ENCODE data around the gene DUOX1. TPM values are rescaled to one million over a fixed set of nuclear protein-coding genes. Genes with fewer than 3 reads are reported as not detected.

Gene DUOX1
- total RNA-seq, 2 experiments from 2014 or later = not detected

DNA sequence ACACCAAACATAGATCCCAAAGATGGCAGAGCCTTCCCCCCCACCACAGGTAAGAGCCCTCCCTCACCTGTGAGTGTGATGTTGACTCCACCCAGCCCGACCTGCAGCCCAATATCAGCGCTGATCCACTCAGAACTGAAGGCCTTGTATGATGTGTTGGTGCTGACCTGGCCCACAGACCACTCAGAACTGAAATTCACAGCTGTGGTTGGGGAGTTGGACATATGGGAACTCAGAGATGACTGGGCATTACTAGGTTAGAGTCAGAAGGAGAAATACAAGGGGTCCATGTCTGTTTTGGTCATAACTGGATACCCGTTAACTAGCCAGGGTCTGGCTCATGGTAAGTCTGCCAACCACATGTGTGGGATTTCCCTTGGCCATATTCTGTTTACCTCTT, 8.8 kb upstream of the DUOX1 start:
- H3K4me1 Mint-ChIP-seq (ENCODE audit: low read depth) = peaks cover 16% of the 10 kb centered on the region
- ATAC-seq (no peak), DNase-seq (no peak)
- no peaks in the 10 kb centered on the region for H3K9me3 Mint-ChIP-seq
- H3K27me3 Mint-ChIP-seq = peaks cover 44% of the 10 kb centered on the region
- no peaks in the 10 kb centered on the region for H3K36me3 Mint-ChIP-seq (ENCODE audit: low read depth)
- intact Hi-C loops (cut with micrococcal nuclease) = no loop called here
- TF ChIP-seq, protein P1, sequence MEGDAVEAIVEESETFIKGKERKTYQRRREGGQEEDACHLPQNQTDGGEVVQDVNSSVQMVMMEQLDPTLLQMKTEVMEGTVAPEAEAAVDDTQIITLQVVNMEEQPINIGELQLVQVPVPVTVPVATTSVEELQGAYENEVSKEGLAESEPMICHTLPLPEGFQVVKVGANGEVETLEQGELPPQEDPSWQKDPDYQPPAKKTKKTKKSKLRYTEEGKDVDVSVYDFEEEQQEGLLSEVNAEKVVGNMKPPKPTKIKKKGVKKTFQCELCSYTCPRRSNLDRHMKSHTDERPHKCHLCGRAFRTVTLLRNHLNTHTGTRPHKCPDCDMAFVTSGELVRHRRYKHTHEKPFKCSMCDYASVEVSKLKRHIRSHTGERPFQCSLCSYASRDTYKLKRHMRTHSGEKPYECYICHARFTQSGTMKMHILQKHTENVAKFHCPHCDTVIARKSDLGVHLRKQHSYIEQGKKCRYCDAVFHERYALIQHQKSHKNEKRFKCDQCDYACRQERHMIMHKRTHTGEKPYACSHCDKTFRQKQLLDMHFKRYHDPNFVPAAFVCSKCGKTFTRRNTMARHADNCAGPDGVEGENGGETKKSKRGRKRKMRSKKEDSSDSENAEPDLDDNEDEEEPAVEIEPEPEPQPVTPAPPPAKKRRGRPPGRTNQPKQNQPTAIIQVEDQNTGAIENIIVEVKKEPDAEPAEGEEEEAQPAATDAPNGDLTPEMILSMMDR (IDR thresholded peaks at IDR 0.05) = no peak
- ChIA-PET POLR2A (no interaction called here), CTCF (interaction anchor here (1.4 kb wide), 1 partner anchor 11 kb away, joined by 4 read pairs; no protein-coding TSS in a partner anchor)
- no peak overlapping the region for H3K27ac Mint-ChIP-seq
- H3K4me3 Mint-ChIP-seq = no peak overlapping the region

DNA sequence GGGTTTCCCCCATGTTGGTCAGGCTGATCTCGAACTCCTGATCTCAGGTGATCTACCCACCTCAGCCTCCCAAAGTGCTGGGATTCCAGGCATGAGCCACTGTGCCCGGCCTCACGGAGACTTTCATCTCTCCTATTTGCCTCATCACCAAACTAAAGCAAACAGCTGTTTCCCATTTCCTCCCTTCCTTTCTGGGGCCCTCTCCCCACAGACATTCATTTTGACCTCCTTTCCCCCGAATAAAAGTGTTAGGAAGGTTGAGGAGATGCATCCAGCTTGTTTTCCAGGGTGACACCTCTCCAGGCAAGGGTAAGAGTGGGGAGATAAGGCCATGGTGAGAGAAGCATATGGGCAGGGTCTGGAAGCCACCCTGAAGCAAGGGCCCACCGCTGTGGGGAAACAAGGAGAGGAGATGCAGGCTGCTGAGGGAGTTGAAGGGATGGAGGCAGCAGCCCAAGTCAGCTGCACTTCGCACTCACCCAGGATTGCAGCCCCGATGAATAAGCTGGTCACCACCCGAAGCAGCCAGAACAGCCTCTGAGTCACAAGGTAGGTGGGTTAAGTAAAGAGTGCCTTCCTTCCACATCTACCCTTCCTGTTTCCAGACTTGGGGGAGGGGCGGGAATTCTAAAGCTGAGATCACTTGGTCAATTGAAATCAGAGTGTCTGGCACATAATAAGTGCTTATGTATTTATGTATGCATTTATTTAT, 7.9 kb upstream of the DUOX1 start:
- Mint-ChIP-seq H3K27me3 (peaks cover 42% of the 10 kb centered on the region), H3K9me3 (no peaks in the 10 kb centered on the region), H3K4me3 (no peak overlapping the region), H3K27ac (no peak overlapping the region), H3K36me3 (ENCODE audit: low read depth) (no peaks in the 10 kb centered on the region), H3K4me1 (ENCODE audit: low read depth) (peaks cover 10% of the 10 kb centered on the region)
- POLR2A ChIA-PET = no interaction called here
- DNase-seq (no peak), ATAC-seq (no peak)
- intact Hi-C loops (cut with micrococcal nuclease) = no loop called here
- CTCF ChIA-PET = interaction anchor here (1.4 kb wide), 1 partner anchor 12 kb away, joined by 4 read pairs; no protein-coding TSS in a partner anchor
- TF ChIP-seq, protein P1 (IDR thresholded peaks at IDR 0.05) = no peak

DNA sequence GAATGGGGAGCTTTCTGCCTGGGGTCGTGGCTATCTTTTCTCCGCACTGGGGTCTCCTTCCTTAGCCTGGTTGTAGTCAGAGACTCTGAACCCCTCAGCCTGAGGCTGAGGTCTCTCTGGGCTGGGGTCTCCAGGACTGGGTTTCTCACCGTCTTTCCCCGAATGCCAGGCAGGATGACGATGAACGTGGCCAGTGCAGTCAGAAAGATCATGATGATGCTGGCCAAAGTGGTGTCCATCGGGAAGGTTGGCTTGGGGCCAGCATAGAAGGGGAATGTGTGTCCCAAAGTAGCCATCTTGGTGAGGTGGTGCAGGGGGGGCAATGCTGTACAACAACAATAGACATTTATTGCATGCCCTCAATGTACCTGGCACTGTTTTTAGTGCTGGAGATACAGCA, 7.1 kb upstream of the DUOX1 start:
- ChIA-PET CTCF (interaction anchor here (2.5 kb wide), 1 partner anchor 10 kb away, joined by 13 read pairs; no protein-coding TSS in a partner anchor), POLR2A (no interaction called here)
- Mint-ChIP-seq H3K9me3 (no peaks in the 10 kb centered on the region), H3K36me3 (ENCODE audit: low read depth) (no peaks in the 10 kb centered on the region), H3K4me1 (ENCODE audit: low read depth) (peaks cover 3% of the 10 kb centered on the region), H3K4me3 (no peak overlapping the region), H3K27me3 (peaks cover 38% of the 10 kb centered on the region), H3K27ac (no peak overlapping the region)
- TF ChIP-seq, protein P1 (IDR thresholded peaks at IDR 0.05) = no peak
- DNase-seq (no peak), ATAC-seq (no peak)
- intact Hi-C loops (cut with micrococcal nuclease) = no loop called here

DNA sequence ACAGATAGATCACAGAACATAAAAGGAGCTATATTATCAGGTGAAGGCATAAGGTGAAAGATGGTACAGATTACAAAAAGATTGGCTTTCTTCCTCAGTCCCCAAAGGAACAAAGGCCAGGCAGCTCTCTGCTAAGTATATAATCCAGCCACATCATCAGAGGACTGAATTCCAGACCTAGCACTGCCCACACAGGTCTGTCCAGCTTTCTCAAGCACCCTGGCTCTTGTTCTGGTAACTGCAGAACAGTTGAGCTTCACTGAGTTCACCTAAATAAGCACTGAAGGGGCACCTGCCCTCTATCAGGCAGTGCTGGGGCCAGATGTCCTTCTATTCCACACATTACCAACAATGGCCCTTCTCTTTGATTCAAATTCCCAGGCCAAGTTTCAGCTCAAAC, 6.4 kb upstream of the DUOX1 start:
- Mint-ChIP-seq H3K9me3 (no peaks in the 10 kb centered on the region), H3K4me1 (ENCODE audit: low read depth) (no peaks in the 10 kb centered on the region), H3K36me3 (ENCODE audit: low read depth) (no peaks in the 10 kb centered on the region), H3K27ac (no peak overlapping the region), H3K27me3 (peaks cover 37% of the 10 kb centered on the region), H3K4me3 (no peak overlapping the region)
- DNase-seq = no peak
- POLR2A ChIA-PET = no interaction called here
- TF ChIP-seq, protein P1 (IDR thresholded peaks at IDR 0.05) = no peak
- CTCF ChIA-PET = interaction anchor here (0.7 to 2.5 kb wide), 2 partner anchors 11 to 153 kb away, joined by 3 to 13 read pairs; no protein-coding TSS in a partner anchor
- intact Hi-C loops (cut with micrococcal nuclease) = no loop called here
- no peak for ATAC-seq

DNA sequence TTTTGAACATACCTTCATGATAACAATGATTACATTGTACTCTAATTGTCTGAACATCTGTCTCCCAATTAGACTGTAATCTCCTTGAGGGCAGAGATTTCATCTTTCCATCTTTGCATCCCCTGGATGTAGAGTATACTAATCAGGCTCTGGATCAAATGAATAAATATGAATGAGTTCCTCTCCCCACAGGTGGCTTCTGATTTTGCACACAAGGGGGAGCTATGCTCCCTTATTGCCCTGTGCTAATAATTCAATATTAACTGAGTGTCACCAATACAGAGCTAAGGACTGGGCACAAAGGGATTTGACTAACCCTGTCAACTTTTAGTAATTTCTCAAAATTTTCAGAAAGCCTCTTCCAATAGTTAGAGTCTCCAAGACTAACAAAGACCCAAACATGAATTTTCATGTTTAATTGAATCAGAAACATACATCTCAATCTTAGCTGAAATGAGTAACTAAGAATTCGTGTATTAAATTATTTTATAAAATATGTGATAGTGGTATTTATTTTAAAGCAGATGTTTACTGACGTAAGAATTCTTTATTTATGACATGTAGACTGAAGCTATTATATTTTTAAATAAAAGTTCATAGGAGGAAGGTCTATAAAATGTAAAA, 3.1 kb upstream of the DUOX1 start:
- POLR2A ChIA-PET = no interaction called here
- H3K9me3 Mint-ChIP-seq = no peaks in the 10 kb centered on the region
- peak; percentile 55 for ATAC-seq
- H3K27me3 Mint-ChIP-seq = peaks cover 50% of the 10 kb centered on the region
- H3K4me1 Mint-ChIP-seq (ENCODE audit: low read depth) = no peaks in the 10 kb centered on the region
- TF ChIP-seq, protein P1 (IDR thresholded peaks at IDR 0.05) = peak; percentile 68
- intact Hi-C loops (cut with micrococcal nuclease) = no loop called here
- CTCF ChIA-PET = interaction anchor here (0.7 to 2.9 kb wide), 27 partner anchors 8 to 331 kb away, joined by 3 to 26 read pairs (median 4); a partner anchor contains a TSS
- H3K36me3 Mint-ChIP-seq (ENCODE audit: low read depth) = no peaks in the 10 kb centered on the region
- H3K27ac Mint-ChIP-seq = no peak overlapping the region
- peak; percentile 53 for DNase-seq
- H3K4me3 Mint-ChIP-seq = no peak overlapping the region
